ENCODE data around the gene TMEM26.

The TMEM26 gene

GRCh38 chr10:61470740-61471139 lies 17.6 kb upstream of the TMEM26 start:
- no peak for TF ChIP-seq CTCF (IDR thresholded peaks at IDR 0.05)

GRCh38 chr10:61465901-61466632 lies 12.9 kb upstream of the TMEM26 start:
- no peak for TF ChIP-seq CTCF (IDR thresholded peaks at IDR 0.05)

- no peak for TF ChIP-seq CTCF (IDR thresholded peaks at IDR 0.05)
Measured at GRCh38 chr10:61465171-61465496, 12.0 kb upstream of the TMEM26 start.

- TF ChIP-seq CTCF (IDR thresholded peaks at IDR 0.05), result no peak
Measured at GRCh38 chr10:61464461-61465170, 11.4 kb upstream of the TMEM26 start.

GRCh38 chr10:61463035-61463909 lies 10.1 kb upstream of the TMEM26 start:
- TF ChIP-seq CTCF (IDR thresholded peaks at IDR 0.05), result no peak

- TF ChIP-seq CTCF (IDR thresholded peaks at IDR 0.05), result no peak
Measured at GRCh38 chr10:61460835-61461234, 7.7 kb upstream of the TMEM26 start.

GRCh38 chr10:61458031-61458430 lies 4.8 kb upstream of the TMEM26 start:
- TF ChIP-seq CTCF (IDR thresholded peaks at IDR 0.05), result no peak
